Measurements from ENCODE around the gene KIF15. TPM values are rescaled to one million over a fixed set of nuclear protein-coding genes. Genes with fewer than 3 reads are reported as not detected.
A peak's percentile ranks its signal among the peaks of the same experiment; 100 is the strongest.

Gene KIF15
- total RNA-seq, 1 experiment from 2014 or later, result 20.9 TPM

DNA sequence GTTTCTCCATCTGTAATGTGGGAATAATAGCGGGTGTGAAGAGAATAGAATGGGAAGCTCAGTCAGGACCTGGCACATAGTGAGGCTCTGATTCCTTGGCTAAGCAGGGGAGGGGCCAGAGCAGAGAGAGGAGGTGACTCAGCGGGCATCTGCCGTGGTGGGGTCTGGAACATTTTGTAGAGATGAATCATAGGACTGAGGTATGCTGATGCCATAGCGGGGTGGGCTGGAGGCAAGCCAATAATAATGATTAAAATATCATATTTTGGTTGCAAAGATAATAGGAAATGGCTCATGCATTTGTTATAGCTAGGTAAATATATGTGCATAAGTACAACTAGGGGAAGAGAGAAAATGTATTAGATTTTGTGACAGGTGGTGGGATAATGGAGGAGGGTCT is 124.0 kb downstream of the KIF15 start:
- ChIA-PET POLR2A (interaction anchor here (0.6 kb wide), 1 partner anchor 152 kb away, joined by 4 read pairs; no protein-coding TSS in a partner anchor), RAD21 (ENCODE audit: low non-redundant PET in 1 of 2, low total read pairs in 2 of 2, uncharacterized antibody in 2 of 2, unreplicated experiment in 2 of 2) (no interaction called here), CTCF (no interaction called here)
- H4K20me1 ChIP-seq (ENCODE audit: insufficient read depth), result no peaks in the 10 kb centered on the region
- H3K36me3 ChIP-seq (ENCODE audit: control insufficient read depth in 1 of 2, insufficient read depth in 2 of 2, low read length in 2 of 2), result no peaks in the 10 kb centered on the region
- BruUV-seq (replicated peaks), result no TSS peak
- peaks cover 40 to 46% of the 10 kb centered on the region in 2 experiments for H3K4me1 ChIP-seq (ENCODE audit: control insufficient read depth in 1 of 2, insufficient read depth in 2 of 2, low read length in 2 of 2)
- no peaks in the 10 kb centered on the region for H3K27me3 ChIP-seq (ENCODE audit: insufficient read depth, low read length)
- H3K9me2 ChIP-seq (ENCODE audit: insufficient read depth), result no peaks in the 10 kb centered on the region
- H3K9me3 ChIP-seq (ENCODE audit: control insufficient read depth in 1 of 2, insufficient read depth in 1 of 2, low read depth in 1 of 2, low read length in 2 of 2), result no peaks in the 10 kb centered on the region
- H3K9ac ChIP-seq (ENCODE audit: low read length), result peak overlapping the region; percentile 59
- ATAC-seq, result peak; percentile 82
- H3K79me2 ChIP-seq (ENCODE audit: insufficient read depth, low read length), result no peaks in the 10 kb centered on the region
- peak overlapping the region; percentile 8 to 44; a peak in 3 of 4 replicates for H3K4me3 ChIP-seq (replicated peaks in 1 of 2; ENCODE audit: low read depth in 1 of 2, low read length in 2 of 2)
- peak; percentile 74 for DNase-seq (ENCODE audit: low read depth, low spot score)
- H3K27ac ChIP-seq (ENCODE audit: low read depth, low read length), result peak overlapping the region; percentile 41; the same call in 1 of the 2 replicates
- H2AFZ ChIP-seq (ENCODE audit: low read depth, low read length, poor library complexity, severe bottlenecking), result peak overlapping the region; percentile 12
- intact Hi-C loops (cut with micrococcal nuclease), result no loop called here
- H3K4me2 ChIP-seq (ENCODE audit: low read length), result peak overlapping the region; percentile 83
- TF ChIP-seq EZH2phosphoT487 (IDR thresholded peaks at IDR 0.05; ENCODE audit: borderline replicate concordance) (no peak), ELF1 (IDR thresholded peaks at IDR 0.05; ENCODE audit: borderline replicate concordance, low read depth) (no peak), ZFX (IDR thresholded peaks at IDR 0.05) (no peak), POLR2AphosphoS5 (IDR thresholded peaks at IDR 0.05; ENCODE audit: low read depth, low read length) (peak; percentile 49; the same call in 1 of the 2 replicates), CEBPB (IDR thresholded peaks at IDR 0.05; ENCODE audit: low read depth) (peak; percentile 37; the same call in 1 of the 2 replicates), POLR2A (IDR thresholded peaks at IDR 0.05; ENCODE audit: borderline replicate concordance, extremely low read depth, insufficient read depth, insufficient read length) (no peak), JUND (IDR thresholded peaks at IDR 0.05) (peak; percentile 92), CBX3 (IDR thresholded peaks at IDR 0.05; ENCODE audit: low read depth) (no peak), RAD21 (IDR thresholded peaks at IDR 0.05; ENCODE audit: low read depth) (no peak), ZNF274 (IDR thresholded peaks at IDR 0.05; ENCODE audit: low read depth, low read length) (no peak), SP1 (IDR thresholded peaks at IDR 0.05; ENCODE audit: low read depth) (peak; percentile 66), YY1 (IDR thresholded peaks at IDR 0.05; ENCODE audit: extremely low read depth, insufficient replicate concordance, low read depth, low read length) (no peak), SRF (IDR thresholded peaks at IDR 0.05; ENCODE audit: low read depth) (peak; percentile 52; the same call in 1 of the 2 replicates), EGR1 (IDR thresholded peaks at IDR 0.05; ENCODE audit: low read depth) (no peak), FOSL1 (IDR thresholded peaks at IDR 0.05; ENCODE audit: low read depth) (peak; percentile 90), SIN3A (IDR thresholded peaks at IDR 0.05; ENCODE audit: low read depth) (no peak), TCF7L2 (IDR thresholded peaks at IDR 0.05; ENCODE audit: borderline replicate concordance, extremely low read depth, insufficient read depth, insufficient read length) (no peak)
- TF ChIP-seq, protein P1, sequence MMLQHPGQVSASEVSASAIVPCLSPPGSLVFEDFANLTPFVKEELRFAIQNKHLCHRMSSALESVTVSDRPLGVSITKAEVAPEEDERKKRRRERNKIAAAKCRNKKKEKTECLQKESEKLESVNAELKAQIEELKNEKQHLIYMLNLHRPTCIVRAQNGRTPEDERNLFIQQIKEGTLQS (IDR thresholded peaks at IDR 0.05), result no peak; the same call in 1 of the 2 replicates
- TF ChIP-seq, protein P2, sequence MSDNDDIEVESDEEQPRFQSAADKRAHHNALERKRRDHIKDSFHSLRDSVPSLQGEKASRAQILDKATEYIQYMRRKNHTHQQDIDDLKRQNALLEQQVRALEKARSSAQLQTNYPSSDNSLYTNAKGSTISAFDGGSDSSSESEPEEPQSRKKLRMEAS (IDR thresholded peaks at IDR 0.05), result no peak
- TF ChIP-seq, protein P3, sequence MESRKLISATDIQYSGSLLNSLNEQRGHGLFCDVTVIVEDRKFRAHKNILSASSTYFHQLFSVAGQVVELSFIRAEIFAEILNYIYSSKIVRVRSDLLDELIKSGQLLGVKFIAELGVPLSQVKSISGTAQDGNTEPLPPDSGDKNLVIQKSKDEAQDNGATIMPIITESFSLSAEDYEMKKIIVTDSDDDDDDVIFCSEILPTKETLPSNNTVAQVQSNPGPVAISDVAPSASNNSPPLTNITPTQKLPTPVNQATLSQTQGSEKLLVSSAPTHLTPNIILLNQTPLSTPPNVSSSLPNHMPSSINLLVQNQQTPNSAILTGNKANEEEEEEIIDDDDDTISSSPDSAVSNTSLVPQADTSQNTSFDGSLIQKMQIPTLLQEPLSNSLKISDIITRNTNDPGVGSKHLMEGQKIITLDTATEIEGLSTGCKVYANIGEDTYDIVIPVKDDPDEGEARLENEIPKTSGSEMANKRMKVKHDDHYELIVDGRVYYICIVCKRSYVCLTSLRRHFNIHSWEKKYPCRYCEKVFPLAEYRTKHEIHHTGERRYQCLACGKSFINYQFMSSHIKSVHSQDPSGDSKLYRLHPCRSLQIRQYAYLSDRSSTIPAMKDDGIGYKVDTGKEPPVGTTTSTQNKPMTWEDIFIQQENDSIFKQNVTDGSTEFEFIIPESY (IDR thresholded peaks at IDR 0.05; ENCODE audit: extremely low read depth, insufficient replicate concordance, low read length), result no peak
- TF ChIP-seq, protein P4, sequence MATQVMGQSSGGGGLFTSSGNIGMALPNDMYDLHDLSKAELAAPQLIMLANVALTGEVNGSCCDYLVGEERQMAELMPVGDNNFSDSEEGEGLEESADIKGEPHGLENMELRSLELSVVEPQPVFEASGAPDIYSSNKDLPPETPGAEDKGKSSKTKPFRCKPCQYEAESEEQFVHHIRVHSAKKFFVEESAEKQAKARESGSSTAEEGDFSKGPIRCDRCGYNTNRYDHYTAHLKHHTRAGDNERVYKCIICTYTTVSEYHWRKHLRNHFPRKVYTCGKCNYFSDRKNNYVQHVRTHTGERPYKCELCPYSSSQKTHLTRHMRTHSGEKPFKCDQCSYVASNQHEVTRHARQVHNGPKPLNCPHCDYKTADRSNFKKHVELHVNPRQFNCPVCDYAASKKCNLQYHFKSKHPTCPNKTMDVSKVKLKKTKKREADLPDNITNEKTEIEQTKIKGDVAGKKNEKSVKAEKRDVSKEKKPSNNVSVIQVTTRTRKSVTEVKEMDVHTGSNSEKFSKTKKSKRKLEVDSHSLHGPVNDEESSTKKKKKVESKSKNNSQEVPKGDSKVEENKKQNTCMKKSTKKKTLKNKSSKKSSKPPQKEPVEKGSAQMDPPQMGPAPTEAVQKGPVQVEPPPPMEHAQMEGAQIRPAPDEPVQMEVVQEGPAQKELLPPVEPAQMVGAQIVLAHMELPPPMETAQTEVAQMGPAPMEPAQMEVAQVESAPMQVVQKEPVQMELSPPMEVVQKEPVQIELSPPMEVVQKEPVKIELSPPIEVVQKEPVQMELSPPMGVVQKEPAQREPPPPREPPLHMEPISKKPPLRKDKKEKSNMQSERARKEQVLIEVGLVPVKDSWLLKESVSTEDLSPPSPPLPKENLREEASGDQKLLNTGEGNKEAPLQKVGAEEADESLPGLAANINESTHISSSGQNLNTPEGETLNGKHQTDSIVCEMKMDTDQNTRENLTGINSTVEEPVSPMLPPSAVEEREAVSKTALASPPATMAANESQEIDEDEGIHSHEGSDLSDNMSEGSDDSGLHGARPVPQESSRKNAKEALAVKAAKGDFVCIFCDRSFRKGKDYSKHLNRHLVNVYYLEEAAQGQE (IDR thresholded peaks at IDR 0.05; ENCODE audit: low read depth), result no peak
- TF ChIP-seq, protein P5, sequence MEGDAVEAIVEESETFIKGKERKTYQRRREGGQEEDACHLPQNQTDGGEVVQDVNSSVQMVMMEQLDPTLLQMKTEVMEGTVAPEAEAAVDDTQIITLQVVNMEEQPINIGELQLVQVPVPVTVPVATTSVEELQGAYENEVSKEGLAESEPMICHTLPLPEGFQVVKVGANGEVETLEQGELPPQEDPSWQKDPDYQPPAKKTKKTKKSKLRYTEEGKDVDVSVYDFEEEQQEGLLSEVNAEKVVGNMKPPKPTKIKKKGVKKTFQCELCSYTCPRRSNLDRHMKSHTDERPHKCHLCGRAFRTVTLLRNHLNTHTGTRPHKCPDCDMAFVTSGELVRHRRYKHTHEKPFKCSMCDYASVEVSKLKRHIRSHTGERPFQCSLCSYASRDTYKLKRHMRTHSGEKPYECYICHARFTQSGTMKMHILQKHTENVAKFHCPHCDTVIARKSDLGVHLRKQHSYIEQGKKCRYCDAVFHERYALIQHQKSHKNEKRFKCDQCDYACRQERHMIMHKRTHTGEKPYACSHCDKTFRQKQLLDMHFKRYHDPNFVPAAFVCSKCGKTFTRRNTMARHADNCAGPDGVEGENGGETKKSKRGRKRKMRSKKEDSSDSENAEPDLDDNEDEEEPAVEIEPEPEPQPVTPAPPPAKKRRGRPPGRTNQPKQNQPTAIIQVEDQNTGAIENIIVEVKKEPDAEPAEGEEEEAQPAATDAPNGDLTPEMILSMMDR (IDR thresholded peaks at IDR 0.05 in 2 of 3, conservative IDR thresholded peaks at IDR 0.05 in 1 of 3; ENCODE audit: borderline replicate concordance in 1 of 3, insufficient read depth in 1 of 3, low read depth in 2 of 3, low read length in 2 of 3), result no peak
